ENCODE results near the gene CMBL. TPM values are rescaled to one million over a fixed set of nuclear protein-coding genes. Genes with fewer than 3 reads are reported as not detected.
A peak's percentile ranks its signal among the peaks of the same experiment; 100 is the strongest.

The CMBL gene
- total RNA-seq, 1 experiment from 2014 or later = 12.6 TPM

DNA sequence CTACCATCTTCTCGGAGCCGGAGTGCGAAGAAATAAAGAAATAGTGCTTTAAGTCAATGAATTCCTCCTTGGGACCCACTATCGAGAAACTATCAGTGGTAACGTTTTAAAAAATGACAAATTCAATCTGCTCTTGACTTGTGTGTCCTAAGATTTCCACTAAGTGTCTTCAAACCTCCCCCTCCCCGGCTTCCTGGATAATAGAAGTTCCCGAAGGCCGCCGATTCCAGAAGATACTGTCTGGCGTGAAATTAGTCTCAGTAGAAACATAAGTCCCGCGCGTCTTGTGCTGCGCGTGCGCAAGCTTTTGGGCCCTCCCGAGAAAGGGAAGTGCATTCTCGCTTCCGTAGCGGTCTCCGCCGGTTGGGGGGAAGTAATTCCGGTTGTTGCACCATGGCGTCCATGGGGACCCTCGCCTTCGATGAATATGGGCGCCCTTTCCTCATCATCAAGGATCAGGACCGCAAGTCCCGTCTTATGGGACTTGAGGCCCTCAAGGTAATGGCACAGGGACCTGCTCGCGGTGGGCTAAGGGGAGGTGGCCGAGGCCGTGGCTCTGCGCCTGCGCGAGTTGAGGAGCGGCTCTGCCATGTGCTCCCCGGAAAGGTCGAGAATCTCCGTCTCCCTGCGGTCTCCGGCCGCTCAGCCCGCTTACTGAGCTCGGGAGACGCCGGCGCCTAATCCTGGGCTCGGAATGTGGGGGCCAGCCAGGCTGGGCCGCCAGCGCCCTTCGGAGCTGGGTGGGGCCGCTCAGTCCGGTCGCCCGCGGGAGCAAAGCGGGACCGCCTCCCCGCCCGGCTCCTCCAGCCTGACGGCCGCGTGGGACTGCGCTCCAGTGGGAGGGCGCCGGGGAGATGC lies 57.5 kb downstream of the CMBL start, which contains the start of gene CCT5:
Gene CCT5, plus strand, starts transcription at position 333 of the 858 bp plus-strand sequence. Its CDS starts 61 bp downstream, at position 394.
- H3K4ac ChIP-seq (ENCODE audit: low read depth, low read length) = no peak within 1 kb of the TSS; the same call in 1 of the 2 replicates
- H2BK20ac ChIP-seq (ENCODE audit: low read depth, low read length, poor library complexity, severe bottlenecking) = no peak within 1 kb of the TSS
- H4K5ac ChIP-seq (ENCODE audit: insufficient read length, low read depth, low read length) = peak within 1 kb of the TSS; percentile 77
- peak within 1 kb of the TSS; percentile 99 for H3K9ac ChIP-seq (ENCODE audit: extremely low read depth, insufficient read length, low read length)
- H2AFZ ChIP-seq (ENCODE audit: low read length) = no peak within 1 kb of the TSS
- H2BK120ac ChIP-seq (ENCODE audit: low read depth, low read length, poor library complexity, severe bottlenecking) = peak within 1 kb of the TSS; percentile 84
- H3K56ac ChIP-seq (ENCODE audit: insufficient read length, low read depth, low read length) = no peak within 1 kb of the TSS
- no peak within 1 kb of the TSS for H2AK5ac ChIP-seq (ENCODE audit: insufficient read length, low read length)
- H3K18ac ChIP-seq (ENCODE audit: insufficient read length, low read depth, low read length) = peak within 1 kb of the TSS; percentile 99
- DNase-seq = peak; percentile 93
- Mint-ChIP-seq H3K27ac (peak within 1 kb of the TSS; percentile 100), H3K9me3 (no peaks in the 10 kb centered on the region), H3K4me1 (peaks cover 24 to 26% of the 10 kb centered on the region in 2 experiments), H3K4me3 (peak within 1 kb of the TSS; percentile 95 to 96), H3K36me3 (ENCODE audit: insufficient read depth in 1 of 3, low read depth in 3 of 3) (peaks cover 24 to 39% (median 27%) of the 10 kb centered on the region in 3 experiments), H3K27me3 (ENCODE audit: low read depth) (no peaks in the 10 kb centered on the region; the same call in 1 of the 2 replicates)
- no peaks in the 10 kb centered on the region for H3K27me3 ChIP-seq (ENCODE audit: insufficient read depth, low read length)
- H2BK15ac ChIP-seq (ENCODE audit: low read depth, low read length) = no peak within 1 kb of the TSS
- no peak within 1 kb of the TSS for H4K8ac ChIP-seq (replicated peaks; ENCODE audit: insufficient read length, low read depth, low read length)
- peaks cover 4% of the 10 kb centered on the region; the same call in 1 of the 2 replicates for H3K4me1 ChIP-seq (ENCODE audit: insufficient read depth, low read length)
- peak within 1 kb of the TSS; percentile 55 for H3K27ac ChIP-seq (ENCODE audit: insufficient read length, low read depth, low read length)
- no CpG with 5 or more reads among the region's 67 CpGs for WGBS (ENCODE audit: extremely low coverage, insufficient read length, low lambda C conversion rate)
- H3T11ph ChIP-seq (ENCODE audit: low read length) = peak within 1 kb of the TSS; percentile 96
- H3K14ac ChIP-seq (ENCODE audit: insufficient read depth, low read length) = peak within 1 kb of the TSS; percentile 96
- H3K23me2 ChIP-seq (ENCODE audit: insufficient read length, low read depth, low read length, poor library complexity, severe bottlenecking) = peaks cover 12% of the 10 kb centered on the region
- TF ChIP-seq, protein P1, sequence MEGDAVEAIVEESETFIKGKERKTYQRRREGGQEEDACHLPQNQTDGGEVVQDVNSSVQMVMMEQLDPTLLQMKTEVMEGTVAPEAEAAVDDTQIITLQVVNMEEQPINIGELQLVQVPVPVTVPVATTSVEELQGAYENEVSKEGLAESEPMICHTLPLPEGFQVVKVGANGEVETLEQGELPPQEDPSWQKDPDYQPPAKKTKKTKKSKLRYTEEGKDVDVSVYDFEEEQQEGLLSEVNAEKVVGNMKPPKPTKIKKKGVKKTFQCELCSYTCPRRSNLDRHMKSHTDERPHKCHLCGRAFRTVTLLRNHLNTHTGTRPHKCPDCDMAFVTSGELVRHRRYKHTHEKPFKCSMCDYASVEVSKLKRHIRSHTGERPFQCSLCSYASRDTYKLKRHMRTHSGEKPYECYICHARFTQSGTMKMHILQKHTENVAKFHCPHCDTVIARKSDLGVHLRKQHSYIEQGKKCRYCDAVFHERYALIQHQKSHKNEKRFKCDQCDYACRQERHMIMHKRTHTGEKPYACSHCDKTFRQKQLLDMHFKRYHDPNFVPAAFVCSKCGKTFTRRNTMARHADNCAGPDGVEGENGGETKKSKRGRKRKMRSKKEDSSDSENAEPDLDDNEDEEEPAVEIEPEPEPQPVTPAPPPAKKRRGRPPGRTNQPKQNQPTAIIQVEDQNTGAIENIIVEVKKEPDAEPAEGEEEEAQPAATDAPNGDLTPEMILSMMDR (conservative IDR thresholded peaks at IDR 0.05) = no peak
- H3K79me2 ChIP-seq (ENCODE audit: insufficient read depth, low read length) = peaks cover 39% of the 10 kb centered on the region
- H3K9me3 ChIP-seq (ENCODE audit: control insufficient read depth, low read depth, low read length) = no peaks in the 10 kb centered on the region
- H3K4me2 ChIP-seq (ENCODE audit: insufficient read depth, insufficient read length, low read length) = peak within 1 kb of the TSS; percentile 83
- no peaks in the 10 kb centered on the region for H3K79me1 ChIP-seq (ENCODE audit: insufficient read depth, low read depth, low read length, poor library complexity, severe bottlenecking)
- H2BK5ac ChIP-seq (ENCODE audit: insufficient read length, low read length) = peak within 1 kb of the TSS; percentile 86
- H3K23ac ChIP-seq (ENCODE audit: insufficient read length, low read depth, low read length) = no peak within 1 kb of the TSS
- no peak within 1 kb of the TSS for H4K91ac ChIP-seq (ENCODE audit: insufficient read length, low read depth, low read length)
- no peaks in the 10 kb centered on the region for H4K20me1 ChIP-seq (ENCODE audit: control insufficient read depth, insufficient read depth, insufficient read length)
- no peak within 1 kb of the TSS for H2BK12ac ChIP-seq (ENCODE audit: insufficient read length, low read depth, low read length)
